HG02970 (cell line): ENCODE data around the gene ZNF12.
A peak's percentile ranks its signal among the peaks of the same experiment; 100 is the strongest.
"Not testable (repeated sequence)": the region's sequence is repeated elsewhere in the genome, so short reads cannot be mapped to it uniquely, and the experiment has no call there.

Source experiments
- ATAC-seq: cut with Tn5 transposase; IDR thresholded peaks from one replicate; pipeline ENCODE4 v1.9.1; 2021; ENCODE audit warnings: mild to moderate bottlenecking, moderate library complexity, moderate number of reproducible peaks; ENCODE audit not compliant: unreplicated experiment, low FRiP score

The ZNF12 gene

DNA sequence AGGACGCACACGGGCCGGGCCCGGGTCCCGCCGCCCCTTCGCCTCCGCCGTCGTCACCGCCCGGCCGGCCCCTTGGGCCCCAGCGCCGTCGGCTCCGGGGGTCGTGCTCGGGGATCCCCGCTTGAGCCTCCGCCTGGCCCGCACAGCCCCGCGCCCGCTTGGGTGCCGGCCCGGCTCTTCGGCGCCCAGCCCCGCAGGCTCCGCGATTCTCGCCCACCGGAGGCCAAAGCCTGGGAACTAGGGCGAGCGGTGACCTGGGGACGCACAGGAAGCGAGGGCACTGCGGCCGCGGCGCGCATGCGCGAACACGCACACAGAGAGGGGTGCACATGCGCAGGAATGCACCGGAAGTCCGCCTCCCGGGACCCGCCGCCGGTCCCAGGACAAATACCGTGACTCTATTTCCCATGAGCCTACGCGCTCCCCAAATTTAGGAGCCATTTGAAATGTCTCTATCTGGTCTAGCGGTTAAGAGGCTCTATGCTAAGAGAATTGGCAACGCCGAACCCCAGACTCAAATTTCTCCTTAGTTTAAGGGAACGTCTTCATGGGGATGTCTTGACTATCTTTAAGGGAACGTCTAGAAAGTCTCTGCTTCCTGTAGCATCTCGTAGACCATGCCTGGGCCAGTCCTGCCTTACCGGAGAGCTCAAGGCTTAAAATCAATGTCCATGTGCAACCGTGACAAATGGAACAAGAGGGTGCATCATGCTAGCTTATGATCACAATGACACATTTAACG is at the start of gene ZNF12:
Gene ZNF12, minus strand, starts transcription at position 282 of the 742 bp plus-strand sequence. CDS start 1,774 bp downstream, outside the sequence.
- peak; percentile 93 for ATAC-seq

DNA sequence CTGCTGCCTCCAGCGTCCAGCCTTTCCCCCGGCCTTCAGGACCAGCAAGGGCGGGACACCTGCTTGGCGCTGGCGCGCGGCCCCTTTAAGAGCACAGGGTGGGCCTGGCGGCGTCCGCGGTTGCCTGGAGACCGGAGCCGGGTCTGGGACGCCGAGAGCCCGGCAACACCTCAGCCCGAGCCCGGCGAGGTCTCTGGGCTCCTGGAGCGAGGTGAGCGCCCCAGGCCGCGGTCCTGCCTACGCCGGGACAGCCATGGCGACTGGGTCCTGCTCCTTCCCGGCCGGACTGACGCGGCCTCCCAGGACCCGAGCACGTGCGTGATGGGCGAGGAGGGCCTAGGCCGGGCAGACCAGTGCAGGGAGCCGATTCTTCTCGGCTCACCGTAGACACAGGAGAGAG is 47.2 kb upstream of the ZNF12 start, which contains the start of gene RSPH10B2:
Gene RSPH10B2, plus strand, starts transcription at position 140 of the 400 bp plus-strand sequence. CDS start 3,575 bp downstream, outside the sequence.
- not testable (repeated sequence) for ATAC-seq

DNA sequence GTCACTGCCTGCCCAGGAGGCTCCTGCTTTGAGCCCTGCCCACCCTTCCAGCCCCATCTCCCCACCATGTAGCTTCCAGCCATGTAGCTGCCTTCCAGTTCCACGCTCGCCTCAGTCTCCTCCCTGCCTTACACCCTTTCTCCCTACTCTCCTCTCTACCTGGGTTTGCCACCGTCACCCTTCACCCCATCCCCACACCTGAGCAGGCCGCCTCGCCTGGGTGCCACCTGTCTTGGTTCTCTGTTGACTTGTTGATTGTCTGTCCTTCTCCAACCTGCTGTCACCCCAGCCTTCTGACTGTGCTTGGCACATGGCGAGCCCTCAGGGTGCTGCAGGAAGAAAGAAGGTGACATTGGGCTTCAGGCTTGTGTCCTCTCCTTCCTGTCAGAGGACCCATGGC is 43.4 kb upstream of the ZNF12 start:
- ATAC-seq, result not testable (repeated sequence)

DNA sequence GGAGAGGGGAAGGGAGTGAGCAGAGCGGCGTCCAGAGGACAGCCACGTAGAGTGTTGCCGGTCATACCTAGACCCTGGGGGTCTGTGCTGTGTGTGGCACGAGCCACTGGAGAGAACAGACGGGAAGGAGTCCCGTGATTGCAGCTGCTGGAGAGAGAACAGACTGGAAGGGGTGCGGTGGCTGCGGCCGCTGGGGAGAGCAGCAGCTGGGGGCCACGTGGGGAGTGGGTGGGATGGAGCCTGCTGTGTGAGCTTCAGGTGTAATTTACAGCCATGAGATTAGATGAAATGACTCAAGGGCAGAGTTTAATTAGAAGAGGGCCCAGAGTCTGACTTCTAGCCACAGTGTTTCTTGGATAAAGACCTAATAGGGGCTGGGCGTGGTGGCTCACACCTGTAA is 42.6 kb upstream of the ZNF12 start:
- not testable (repeated sequence) for ATAC-seq

DNA sequence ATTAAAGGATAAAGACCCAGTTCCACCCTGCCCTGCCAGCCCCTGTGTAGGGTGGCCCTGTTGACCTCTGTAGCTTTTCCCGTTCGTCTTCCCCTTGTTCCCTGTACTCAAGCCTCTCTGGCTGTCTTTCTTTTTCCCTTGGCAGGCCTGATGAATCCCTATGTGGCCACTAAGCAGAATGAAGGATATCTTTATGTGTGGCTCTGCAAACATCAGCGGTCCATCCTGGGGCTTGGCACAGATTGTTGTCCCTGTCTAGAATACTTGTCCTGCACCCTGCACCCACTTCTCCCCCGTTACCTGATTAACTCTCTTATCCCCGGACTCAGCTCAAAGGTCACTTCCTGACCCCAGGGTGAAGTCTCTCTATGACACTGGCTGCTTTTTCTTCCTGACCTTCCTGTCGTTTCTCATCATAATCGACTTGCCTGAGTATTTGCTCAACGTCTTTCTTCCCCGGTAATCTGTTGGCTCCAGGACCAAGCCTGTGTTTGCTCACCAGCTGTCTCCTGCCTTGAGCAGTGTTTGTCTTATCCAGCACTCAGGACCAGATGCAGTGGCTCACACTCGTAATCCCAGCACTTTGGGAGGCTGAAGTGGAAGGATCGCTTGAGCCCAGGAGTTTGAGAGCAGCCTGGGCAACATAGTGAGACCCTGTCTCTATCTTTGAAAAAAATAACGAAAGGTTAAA is 37.8 kb upstream of the ZNF12 start:
- not testable (repeated sequence) for ATAC-seq

DNA sequence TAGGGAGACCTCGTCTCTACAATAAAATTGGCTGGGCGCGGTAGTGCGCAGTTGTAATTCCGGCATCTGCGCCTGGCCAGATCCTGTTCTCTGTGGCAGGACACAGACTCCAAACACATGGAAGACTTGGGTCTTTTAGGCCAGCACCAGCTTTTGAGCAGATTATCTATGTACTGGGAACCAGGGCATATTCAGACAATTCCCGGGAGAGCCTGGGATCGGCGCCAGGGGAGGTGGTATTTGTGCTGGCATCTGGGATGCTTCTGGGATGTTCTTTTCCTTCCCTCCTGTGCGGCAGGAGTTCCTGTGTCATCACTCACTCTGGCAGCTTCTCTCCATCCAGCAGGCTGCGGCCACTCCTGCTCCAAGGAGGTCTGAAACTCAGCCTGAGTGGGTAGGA is 31.7 kb upstream of the ZNF12 start:
- not testable (repeated sequence) for ATAC-seq

DNA sequence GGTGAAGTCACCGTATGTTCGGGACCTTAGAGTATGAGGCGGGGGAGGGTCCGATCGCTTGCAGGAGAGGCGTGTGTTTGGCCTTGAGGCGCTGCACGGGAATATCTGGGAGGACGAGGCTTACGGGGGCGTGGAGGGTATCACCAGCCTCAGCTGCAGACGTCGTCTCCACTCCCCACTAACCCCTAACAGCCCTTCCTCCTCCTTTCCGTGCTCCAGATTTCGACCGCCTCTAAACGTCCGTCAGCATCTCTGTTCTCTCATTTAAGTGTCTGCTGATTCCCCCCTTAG is 23.5 kb upstream of the ZNF12 start:
- no peak for ATAC-seq

DNA sequence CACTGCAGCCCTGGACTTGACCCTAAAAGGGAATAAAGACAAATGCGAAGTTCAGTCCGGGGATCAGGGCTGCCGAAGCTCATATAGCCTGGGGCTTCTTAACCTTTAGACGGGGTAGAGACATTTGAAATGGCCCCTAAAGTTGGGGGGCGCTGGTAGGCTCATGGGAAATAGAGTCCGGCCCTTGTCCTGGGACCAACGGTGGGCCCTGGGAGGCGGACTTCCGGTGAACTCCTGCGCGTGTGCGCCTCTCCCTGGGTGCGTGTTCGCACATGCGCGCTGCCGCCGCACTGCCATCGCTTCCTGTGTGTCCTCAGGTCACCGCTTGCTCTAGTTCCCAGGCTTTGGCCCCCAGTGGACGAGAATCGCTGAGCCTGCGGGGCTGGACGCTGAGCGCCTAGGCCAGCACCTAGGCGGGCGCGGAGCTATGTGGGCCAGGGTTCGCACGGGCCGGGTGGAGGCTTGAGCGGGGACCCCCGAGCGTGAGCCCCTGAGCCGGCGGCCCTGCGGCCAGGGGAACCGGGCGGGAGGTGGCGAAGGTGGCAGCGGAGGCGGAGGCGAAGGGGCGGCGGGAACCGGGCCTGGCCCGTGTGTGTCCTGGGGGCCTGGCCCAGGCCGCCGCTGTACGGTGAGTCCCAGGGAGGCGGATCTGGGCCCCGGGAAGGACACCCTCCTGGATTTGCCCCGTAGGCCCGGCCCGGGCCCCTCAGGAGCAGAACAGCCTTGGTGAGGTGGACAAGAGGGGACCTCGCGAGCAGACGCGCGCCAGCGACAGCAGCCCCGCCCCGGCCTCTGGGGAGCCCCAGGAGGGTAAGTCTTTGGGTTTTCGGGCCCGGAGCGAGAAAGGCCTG is 23.0 kb upstream of the ZNF12 start:
- ATAC-seq, result peak; percentile 90

DNA sequence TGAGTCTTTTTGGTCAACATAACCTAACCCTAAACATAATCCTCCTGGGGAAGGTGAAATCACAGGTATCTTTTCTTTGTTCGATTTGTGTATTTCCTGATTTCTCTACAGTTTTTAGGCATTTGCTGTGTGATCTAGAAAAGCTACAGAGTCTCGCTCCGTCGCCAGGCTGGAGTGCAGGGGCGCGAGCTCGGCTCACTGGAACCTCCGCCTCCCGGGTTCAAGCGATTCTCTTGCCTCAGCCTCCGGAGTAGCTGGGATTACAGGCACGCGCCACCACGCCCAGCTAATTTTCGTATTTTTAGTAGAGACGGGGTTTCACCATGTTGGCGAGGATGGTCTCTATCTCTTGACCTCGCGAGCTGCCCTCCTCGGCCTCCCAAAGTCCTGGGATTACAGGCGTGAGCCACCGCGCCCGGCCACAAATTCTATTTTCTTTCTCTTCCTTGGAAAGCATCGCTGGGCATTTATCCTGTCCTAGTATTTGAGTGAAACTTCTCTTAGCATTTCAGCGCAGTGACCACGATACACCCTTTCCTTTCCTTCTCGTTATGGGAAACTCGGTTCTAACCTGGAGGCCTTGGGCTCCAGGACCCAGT is 22.2 kb upstream of the ZNF12 start:
- not testable (repeated sequence) for ATAC-seq

DNA sequence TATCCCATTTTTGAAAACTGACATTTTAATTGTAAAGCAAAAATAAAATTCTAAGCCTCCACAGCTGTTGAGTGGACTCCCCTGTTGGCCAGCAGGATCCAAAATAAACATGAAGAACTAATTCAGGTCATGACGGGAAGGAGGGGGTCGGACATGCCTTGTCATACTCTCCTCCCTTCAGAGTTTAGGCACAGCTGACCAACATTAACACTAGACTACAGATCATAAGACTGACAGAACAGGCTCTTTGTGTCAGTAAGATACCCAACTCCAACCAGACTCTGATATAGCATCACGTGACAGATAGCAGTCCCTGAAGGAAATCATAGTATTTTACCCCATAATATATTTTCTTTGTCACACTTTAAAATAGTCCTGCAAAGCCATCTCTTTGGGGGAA is 20.9 kb upstream of the ZNF12 start:
- ATAC-seq, result no peak

DNA sequence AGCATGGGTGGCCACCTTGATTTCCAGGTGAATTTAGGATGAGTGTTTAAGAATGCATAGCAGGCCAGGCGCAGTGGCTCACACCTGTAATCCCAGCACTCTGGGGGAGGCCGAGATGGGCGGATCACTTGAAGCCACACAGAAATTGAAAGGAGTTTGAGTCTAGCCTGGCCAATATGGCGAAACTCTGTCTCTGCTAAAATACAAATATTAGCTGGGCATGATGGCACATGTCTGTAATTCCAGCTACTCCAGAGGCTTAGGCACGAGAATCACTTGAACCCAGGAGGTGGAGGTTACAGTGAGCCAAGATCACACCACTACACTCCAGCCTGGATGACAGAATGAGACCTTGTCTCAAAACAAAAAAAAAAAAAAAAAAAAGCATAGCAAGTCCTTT is 19.6 kb upstream of the ZNF12 start:
- not testable (repeated sequence) for ATAC-seq

DNA sequence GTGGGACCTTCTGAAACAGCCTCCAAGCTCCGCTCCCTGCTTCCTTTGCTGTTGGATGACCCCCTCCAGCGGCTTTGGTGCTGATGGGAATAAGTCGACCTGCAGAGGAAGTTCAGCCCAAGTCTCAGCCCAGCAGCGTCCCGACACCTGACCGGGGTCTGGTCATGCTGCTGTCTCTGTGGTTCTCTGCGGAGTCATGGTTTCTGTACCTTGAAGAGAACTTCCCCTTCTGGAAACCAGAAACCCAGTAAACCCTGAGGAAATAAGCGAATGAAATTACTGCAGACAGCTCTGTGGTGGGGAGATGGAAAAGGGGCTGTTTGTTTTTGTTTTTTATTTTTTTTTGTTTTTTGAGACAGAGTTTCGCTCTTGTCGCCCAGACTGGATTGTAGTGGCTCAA is 18.3 kb upstream of the ZNF12 start:
- peak; percentile 45 for ATAC-seq

DNA sequence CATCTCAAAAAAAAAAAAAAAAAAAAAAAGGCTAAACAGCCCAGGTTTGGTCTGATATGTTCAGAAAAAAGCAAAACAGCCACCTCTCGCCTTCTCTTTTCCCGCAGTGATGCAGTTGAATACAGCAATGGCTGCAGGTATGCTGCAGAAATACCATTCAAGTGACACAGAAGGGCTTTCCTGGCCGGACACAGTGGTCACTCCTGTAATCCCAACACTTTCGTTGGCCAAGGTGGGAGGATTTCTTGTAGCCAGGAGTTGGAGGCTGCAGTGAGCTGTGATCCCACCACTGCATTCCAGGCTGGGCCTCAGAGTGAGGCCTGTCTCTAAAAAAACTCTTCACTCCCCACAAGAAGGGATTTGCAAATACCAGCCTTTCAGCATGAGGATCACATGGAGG is 17.6 kb upstream of the ZNF12 start:
- ATAC-seq, result not testable (repeated sequence)

DNA sequence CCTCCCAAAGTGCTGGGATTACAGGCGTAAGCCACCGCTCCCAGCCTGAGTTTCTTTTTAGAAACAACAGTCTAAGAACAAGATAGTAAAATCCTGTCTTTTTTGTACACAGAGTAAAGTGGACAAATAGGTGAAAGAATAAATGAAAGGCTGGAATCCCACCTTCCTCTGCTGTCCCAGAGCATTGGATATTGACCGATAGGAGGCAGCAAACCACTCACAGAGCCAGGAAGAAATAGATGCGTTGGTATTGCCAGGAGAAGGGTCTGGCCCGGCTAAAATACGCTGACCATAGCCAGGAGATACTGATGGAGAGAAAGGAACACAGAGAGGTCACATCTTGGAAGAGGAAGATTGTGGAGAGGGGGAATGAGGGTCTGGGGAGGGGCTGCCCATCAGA is 11.4 kb upstream of the ZNF12 start:
- no peak for ATAC-seq

DNA sequence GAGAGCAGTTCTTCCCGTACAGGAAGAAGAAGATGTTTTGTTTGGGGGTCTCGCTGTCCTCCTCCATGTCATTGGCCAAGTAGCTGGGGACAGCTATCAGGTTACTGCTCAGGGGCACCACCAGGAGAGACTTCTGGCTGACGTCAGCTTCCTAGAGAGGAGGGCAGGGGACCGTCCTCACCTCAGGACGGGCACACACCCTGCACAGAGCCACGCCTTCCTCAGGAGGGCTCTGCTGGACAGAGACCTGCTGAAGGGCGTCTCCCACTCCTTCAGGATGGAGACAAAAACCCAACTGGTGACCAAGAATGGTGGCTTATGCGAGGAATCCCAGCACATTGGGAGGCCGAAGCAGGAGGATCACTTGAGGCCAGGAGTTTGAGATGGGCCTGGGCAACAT is 9.2 kb upstream of the ZNF12 start:
- ATAC-seq, result not testable (repeated sequence)

DNA sequence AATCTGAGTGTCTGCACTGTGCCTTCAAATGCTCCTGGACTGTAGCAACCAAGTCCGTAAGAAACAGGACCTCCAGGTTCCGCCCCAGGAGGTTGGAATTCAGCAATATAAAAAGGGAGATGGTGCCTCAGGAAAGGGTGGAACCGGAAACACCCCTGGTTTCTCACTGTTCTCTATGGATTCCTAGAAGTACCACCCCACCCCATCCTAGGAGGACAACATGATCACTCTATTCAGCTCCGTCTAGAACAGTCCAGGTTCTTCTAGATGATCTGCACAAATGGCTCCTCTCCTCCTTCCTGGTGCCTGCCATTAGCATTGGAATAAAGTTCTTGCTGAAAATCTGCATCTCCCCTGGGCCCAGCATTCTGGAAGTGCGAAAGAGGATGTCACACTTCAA is 7.6 kb upstream of the ZNF12 start:
- no peak for ATAC-seq

DNA sequence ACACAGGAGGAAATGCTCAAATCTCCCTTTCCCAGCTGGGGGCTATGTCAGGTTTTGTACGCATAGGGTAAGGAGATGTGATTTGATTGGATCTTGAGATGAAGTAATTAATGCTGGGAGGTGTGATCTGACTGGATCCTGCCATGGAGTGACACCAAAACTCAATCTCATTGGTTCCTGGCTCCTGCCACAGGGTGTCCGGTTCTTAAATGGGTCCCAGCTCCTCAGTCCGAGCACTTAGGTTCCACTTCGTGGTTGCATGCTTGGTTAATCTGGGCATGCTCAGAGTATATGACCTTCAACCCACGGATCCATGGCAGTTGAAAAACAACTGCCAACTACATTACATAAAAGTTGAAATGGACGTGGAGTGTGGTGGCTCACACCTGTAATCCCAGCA is 3.1 kb upstream of the ZNF12 start:
- ATAC-seq, result no peak

DNA sequence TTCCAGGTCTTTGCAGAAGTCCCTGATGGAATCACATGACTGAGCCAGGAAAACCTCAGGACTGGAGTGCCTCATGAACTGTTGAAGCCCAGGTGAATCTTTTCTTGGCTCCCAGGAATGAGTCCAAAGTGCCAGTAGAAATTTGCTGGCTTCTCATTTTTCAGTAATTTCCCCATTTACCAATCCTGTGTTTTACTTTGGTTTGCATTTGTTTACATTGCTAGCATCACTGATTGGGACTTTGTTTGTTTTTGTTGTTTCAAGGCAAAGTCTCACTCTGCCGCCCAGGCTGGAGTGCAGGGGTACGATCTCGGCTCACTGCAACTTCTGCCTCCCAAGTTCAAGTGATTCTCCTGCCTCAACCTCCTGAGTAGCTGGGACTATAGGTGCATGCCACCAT is 1.6 kb upstream of the ZNF12 start:
- ATAC-seq, result no peak

DNA sequence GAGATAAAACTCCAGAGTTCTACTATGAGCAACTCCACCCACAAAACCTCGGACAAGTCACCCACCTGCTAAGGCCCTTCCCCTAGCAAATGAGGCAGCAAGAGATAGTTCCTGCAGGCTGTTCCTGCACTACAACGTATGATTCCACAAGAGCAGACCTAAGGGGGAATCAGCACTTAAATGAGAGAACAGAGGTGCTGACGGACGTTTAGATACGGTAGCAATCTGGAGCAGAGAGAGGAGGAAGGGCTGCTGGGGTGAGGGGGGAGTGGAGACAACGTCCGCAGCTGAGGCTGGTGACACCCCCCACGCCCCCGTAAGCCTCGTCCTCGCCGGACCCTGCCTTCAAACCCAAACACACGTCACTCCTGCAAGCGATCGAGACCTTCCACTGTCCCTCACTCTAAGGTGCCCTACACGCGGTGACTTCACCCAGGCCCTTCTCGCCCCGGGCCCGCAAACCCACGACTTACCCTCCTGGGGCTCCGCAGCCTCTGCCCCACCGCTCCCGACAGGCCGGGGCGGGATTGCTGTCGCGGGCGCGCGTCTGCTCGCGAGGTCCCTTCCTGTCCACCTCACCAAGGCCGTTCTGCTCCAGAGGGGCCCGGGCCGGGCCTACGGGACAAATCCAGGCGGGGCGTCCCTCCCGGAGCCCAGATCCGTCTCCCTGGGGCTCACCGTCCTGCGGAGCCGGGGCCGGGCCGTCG is 635 bp downstream of the ZNF12 start:
- peak; percentile 31 for ATAC-seq

DNA sequence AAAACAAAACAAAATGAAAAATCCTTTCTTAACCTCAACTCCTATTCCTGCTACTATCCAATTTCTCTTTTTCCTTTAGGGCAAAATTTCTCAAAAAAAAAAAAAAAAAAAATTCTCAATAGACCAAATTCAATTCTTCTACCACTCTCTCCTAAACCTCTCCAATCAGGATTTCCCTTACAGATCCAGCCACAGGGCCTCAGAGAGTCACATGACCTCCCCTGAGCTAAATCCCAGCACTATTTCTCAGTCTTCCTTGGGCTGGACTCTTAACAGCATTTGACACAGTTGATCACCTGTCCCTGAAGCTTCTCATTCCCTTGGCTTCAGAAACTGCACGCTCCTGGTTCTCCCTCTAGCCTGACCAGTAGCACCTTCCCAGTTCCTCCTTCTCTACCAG is 4.9 kb downstream of the ZNF12 start:
- no peak for ATAC-seq
